Esophagus (tissue), 2 donors: ENCODE measurements around the gene SIAH3. TPM values are rescaled to one million over a fixed set of nuclear protein-coding genes. Genes with fewer than 3 reads are reported as not detected.

ENCODE experiments used
- H3K27ac ChIP-seq, 2 donors: one replicate each; pipeline ENCODE4 v1.5.1; 2013; ENCODE audit warnings: low read depth in 2 of 2, mild to moderate bottlenecking in 2 of 2, inconsistent platforms in 1 of 2, low read length in 1 of 2, moderate library complexity in 1 of 2
- H3K27me3 ChIP-seq, 2 donors: one replicate each; pipeline ENCODE4 v1.6.1; 2013; ENCODE audit warnings: low read length in 2 of 2, control low read depth in 1 of 2, mild to moderate bottlenecking in 1 of 2; ENCODE audit not compliant: insufficient read depth in 2 of 2, control insufficient read depth in 1 of 2
- H3K36me3 ChIP-seq, 2 donors: one replicate each; pipeline ENCODE4 v1.6.1; 2013; ENCODE audit warnings: low read length in 1 of 2; ENCODE audit not compliant: control insufficient read depth in 2 of 2, insufficient read depth in 2 of 2
- H3K4me1 ChIP-seq, 2 donors: one replicate each; pipeline ENCODE4 v1.6.1; 2013; ENCODE audit warnings: low read length in 1 of 2; ENCODE audit not compliant: control insufficient read depth in 2 of 2, insufficient read depth in 2 of 2
- H3K4me3 ChIP-seq, 2 donors: one replicate each; pipeline ENCODE4 v1.5.1; 2013; ENCODE audit warnings: low read length in 2 of 2, mild to moderate bottlenecking in 2 of 2, low read depth in 1 of 2, moderate library complexity in 1 of 2
- H3K9me3 ChIP-seq, 2 donors: one replicate each; pipeline ENCODE4 v1.6.1; 2013; ENCODE audit warnings: mild to moderate bottlenecking in 2 of 2, low read depth in 1 of 2, low read length in 1 of 2, moderate library complexity in 1 of 2; ENCODE audit not compliant: control insufficient read depth in 2 of 2, insufficient read depth in 1 of 2
- WGBS, 2 donors: extraction: QIAGEN DNeasy Blood & Tissue Kit; methylation state at CpG; one replicate each; pipeline ENCODE4 v1.1.7; 2013; 5-methylcytosine and 5-hydroxymethylcytosine counted together
- polyA plus RNA-seq, 2 donors: library from polyadenylated mRNA; stranded (reverse); fragments of 200-250 nt; gene quantifications; one replicate each; pipeline ENCODE4 v1.2.3, GENCODE V29; 2013
- donor health status: healthy with polysubstance abuse.
- donor health status: Bipolar disorder and iron deficiency.

Gene SIAH3
- polyA plus RNA-seq, 2 donors = 0.01 to 0.02 TPM

DNA sequence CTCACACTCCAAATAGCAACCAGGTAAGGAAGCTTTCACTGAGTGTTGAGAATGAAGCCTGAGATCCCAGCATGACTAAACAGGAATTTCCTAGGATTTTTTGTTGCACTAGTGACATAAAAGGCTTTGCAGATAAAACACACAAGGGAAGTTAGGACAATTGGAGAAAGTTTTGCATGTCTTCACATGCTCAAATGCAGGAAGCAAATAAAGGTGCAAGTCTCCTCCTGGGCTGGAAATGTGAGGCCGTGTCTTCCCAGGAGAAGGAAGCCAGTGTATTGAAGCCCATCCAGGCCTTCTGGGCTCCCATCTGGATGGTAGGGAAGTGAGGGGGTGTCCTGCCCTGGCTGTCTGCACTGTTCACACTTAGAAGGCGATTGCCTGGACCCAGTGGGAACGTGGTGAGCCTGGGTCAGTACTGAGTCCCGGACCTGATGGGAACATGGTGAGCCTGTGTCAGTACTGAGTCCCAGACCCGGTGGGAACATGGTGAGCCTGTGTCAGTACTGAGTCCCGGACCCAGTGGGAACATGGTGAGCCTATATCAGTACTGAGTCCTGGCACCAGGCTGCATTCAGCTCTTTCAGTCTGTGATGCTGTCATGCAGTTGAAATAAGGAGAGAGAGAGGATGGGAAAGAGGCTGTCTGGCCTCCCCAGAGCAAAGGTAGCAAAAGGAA is 38.7 kb downstream of the SIAH3 start:
- WGBS, 2 donors = 82 to 89% methylated on average over 6 of the region's 6 CpGs
- H3K27ac ChIP-seq = no peak overlapping the region
- H3K4me3 ChIP-seq = no peak overlapping the region
- H3K9me3 ChIP-seq = no peaks in the 10 kb centered on the region
- H3K36me3 ChIP-seq = no peaks in the 10 kb centered on the region
- H3K27me3 ChIP-seq = no peaks in the 10 kb centered on the region
- H3K4me1 ChIP-seq = no peaks in the 10 kb centered on the region

DNA sequence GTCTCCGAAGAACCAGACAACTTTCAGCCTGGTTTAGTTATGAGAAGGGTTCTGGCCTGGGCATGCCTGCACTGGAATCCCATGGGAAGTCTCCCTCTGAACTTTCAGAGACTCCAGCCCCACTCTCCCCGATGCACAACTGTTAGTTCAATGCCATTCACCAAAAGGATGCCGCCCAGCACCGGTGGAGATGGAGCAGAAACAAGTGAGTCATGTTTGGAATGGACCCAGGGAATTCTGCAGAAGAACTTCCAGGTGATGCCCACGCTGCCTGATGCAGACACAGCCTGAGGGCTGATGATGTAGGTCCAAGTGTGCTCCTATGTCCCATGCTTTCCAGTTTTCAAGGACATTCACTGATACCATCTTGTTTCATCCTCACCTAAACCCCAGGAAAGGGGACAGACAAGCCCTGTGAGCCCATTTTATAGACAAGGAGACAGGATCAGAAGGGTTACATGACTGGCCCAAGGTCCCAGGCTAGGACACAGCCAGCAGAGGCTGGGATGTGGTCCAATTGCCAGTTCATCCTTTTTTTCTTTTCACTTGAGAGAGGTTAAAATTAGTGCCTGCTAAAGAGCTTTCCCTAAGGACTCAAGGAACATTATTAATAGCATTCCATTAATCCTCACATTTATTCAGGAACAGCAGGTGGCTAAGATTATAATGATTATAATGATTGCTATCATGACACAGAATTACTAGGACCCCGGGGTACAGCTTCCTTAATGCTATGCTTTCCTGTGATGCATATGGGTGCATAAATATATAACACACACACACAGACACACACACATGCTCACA is 39.5 kb downstream of the SIAH3 start:
- Histone ChIP-seq H3K9me3 (no peaks in the 10 kb centered on the region), H3K27ac (no peak overlapping the region), H3K36me3 (no peaks in the 10 kb centered on the region), H3K4me3 (no peak overlapping the region), H3K27me3 (no peaks in the 10 kb centered on the region), H3K4me1 (no peaks in the 10 kb centered on the region)
- 45 to 47% methylated on average over 6 of the region's 6 CpGs for WGBS, 2 donors

GRCh38 chr13:45809801-45810394 is 41.7 kb downstream of the SIAH3 start:
- H3K27ac ChIP-seq = no peak overlapping the region
- WGBS, 2 donors = 66 to 72% methylated on average over 7 of the region's 7 CpGs
- H3K9me3 ChIP-seq = no peaks in the 10 kb centered on the region
- H3K4me3 ChIP-seq = no peak overlapping the region
- H3K36me3 ChIP-seq = no peaks in the 10 kb centered on the region
- H3K4me1 ChIP-seq = no peaks in the 10 kb centered on the region
- no peaks in the 10 kb centered on the region for H3K27me3 ChIP-seq

GRCh38 chr13:45808925-45809324 is 42.6 kb downstream of the SIAH3 start:
- Histone ChIP-seq H3K27ac (no peak overlapping the region), H3K4me1 (no peaks in the 10 kb centered on the region), H3K4me3 (no peak overlapping the region), H3K27me3 (no peaks in the 10 kb centered on the region), H3K36me3 (no peaks in the 10 kb centered on the region), H3K9me3 (no peaks in the 10 kb centered on the region)
- 90 to 92% methylated on average over 6 of the region's 6 CpGs for WGBS, 2 donors

DNA sequence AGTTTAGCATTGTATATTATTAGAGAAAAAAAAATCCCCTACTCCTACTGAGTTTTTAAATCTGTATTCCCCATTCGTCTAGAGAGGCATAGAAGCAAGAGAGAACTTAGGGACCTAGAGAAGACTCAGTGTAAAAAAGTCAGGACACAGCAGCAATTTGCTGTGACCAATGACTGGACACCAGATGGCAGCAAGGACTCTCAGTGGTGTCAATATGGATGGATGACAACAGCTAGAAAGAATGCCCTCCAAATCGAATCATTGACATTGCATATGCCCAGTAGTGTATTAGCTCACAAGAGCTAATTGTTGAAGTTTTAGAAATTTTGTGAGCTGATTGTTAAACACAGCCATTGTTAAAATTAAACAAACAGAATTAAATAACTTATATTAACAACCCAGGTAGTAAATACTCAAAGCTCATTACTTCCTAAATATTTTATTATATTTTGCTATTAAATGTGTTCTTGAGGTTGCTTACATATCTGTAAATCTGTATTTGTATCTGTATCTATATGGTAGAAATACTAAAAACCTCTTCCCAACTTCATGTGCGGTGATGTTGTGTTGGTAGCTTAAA is 43.9 kb downstream of the SIAH3 start:
- 51 to 58% methylated on average over 3 of the region's 3 CpGs for WGBS, 2 donors
- Histone ChIP-seq H3K9me3 (no peaks in the 10 kb centered on the region), H3K27me3 (no peaks in the 10 kb centered on the region), H3K36me3 (no peaks in the 10 kb centered on the region), H3K4me3 (no peak overlapping the region), H3K27ac (no peak overlapping the region), H3K4me1 (no peaks in the 10 kb centered on the region)

DNA sequence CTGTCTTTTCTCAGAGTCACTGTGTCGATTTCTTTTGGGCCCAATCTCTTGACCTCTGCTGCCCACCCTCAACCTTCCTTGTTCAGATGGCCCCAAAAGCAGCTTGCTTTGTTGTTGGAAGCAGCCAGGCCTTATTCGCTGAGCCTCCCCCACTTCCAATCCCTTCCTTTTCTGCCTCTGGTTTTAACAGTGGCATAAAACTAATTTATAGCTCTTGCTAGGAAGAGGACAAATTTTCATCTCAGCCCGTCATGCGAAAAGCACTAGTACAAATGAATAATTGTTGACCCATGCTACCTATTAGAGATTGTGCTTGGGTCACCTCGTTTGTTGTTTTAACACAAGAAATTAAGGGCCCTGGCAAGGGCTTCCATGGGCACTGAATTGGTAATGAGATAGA is 51.1 kb downstream of the SIAH3 start:
- Histone ChIP-seq H3K27ac (no peak overlapping the region), H3K4me3 (no peak overlapping the region), H3K4me1 (no peaks in the 10 kb centered on the region), H3K9me3 (no peaks in the 10 kb centered on the region), H3K36me3 (no peaks in the 10 kb centered on the region), H3K27me3 (no peaks in the 10 kb centered on the region)
- WGBS, 2 donors = 79 to 87% methylated on average over 5 of the region's 5 CpGs

GRCh38 chr13:45799451-45799850 is 52.1 kb downstream of the SIAH3 start:
- H3K4me3 ChIP-seq = no peak overlapping the region
- no peak overlapping the region for H3K27ac ChIP-seq
- WGBS, 2 donors = 65 to 69% methylated on average over 3 of the region's 3 CpGs
- H3K9me3 ChIP-seq = no peaks in the 10 kb centered on the region
- no peaks in the 10 kb centered on the region for H3K36me3 ChIP-seq
- H3K4me1 ChIP-seq = no peaks in the 10 kb centered on the region
- H3K27me3 ChIP-seq = no peaks in the 10 kb centered on the region

DNA sequence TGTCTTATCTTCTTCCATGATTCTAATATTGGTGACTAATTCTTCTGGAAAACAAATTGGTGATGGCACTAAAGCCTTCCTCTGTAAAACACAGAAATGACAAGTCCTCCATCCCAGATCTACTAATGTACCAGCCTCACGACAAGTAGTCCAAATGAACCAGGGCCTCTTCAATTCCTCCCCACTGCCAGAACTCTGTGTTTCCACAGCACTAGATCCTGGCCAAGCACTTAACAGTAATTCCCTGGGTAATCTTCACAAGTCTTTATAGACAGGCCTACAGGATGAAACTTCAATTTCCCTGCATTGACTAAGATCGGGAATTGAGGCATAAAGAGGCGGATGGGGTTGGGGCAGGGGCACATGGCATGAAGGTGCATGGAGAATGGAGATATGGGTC is 52.7 kb downstream of the SIAH3 start:
- H3K4me3 ChIP-seq = no peak overlapping the region
- H3K27me3 ChIP-seq = no peaks in the 10 kb centered on the region
- no peaks in the 10 kb centered on the region for H3K36me3 ChIP-seq
- no peaks in the 10 kb centered on the region for H3K9me3 ChIP-seq
- WGBS, 2 donors = 92 to 94% methylated on average over 3 of the region's 3 CpGs
- H3K4me1 ChIP-seq = no peaks in the 10 kb centered on the region
- no peak overlapping the region for H3K27ac ChIP-seq

GRCh38 chr13:45796426-45797235 is 54.9 kb downstream of the SIAH3 start:
- Histone ChIP-seq H3K9me3 (no peaks in the 10 kb centered on the region), H3K27me3 (no peaks in the 10 kb centered on the region), H3K36me3 (no peaks in the 10 kb centered on the region), H3K27ac (no peak overlapping the region), H3K4me1 (no peaks in the 10 kb centered on the region), H3K4me3 (no peak overlapping the region)
- 85 to 88% methylated on average over 11 of the region's 11 CpGs for WGBS, 2 donors
